ENCODE measurements around the gene ZFYVE26. TPM values are rescaled to one million over a fixed set of nuclear protein-coding genes. Genes with fewer than 3 reads are reported as not detected.

ZFYVE26 gene
- total and polyA plus RNA-seq, 4 experiments from 2014 or later: 0.95 to 38.1 (median 19.7) TPM

GRCh38 chr14:67766035-67766680, 50.2 kb downstream of the ZFYVE26 start:
- intact Hi-C loops (cut with micrococcal nuclease): no loop called here
- Mint-ChIP-seq H3K27ac (peak overlapping the region in 2 of 7 donors; percentile 29 to 71), H3K27me3 (no peaks in the 10 kb centered on the region), H3K9me3 (no peaks in the 10 kb centered on the region), H3K36me3 (peaks cover 63 to 86% of the 10 kb centered on the region in 2 donors), H3K4me1 (no peaks in the 10 kb centered on the region), H3K4me3 (no peak overlapping the region)
- no peak for DNase-seq
- POLR2A ChIA-PET (ENCODE audit: partially characterized antibody): no interaction called here
- peaks cover 62% of the 10 kb centered on the region for H3K36me3 ChIP-seq (ENCODE audit: insufficient read depth, low read length)
- H3K27me3 ChIP-seq (ENCODE audit: insufficient read depth, low read length): no peaks in the 10 kb centered on the region
- H3K27ac ChIP-seq (ENCODE audit: low read depth, low read length): no peak overlapping the region
- no peaks in the 10 kb centered on the region for H3K4me1 ChIP-seq (ENCODE audit: insufficient read depth, low read length)
- CTCF ChIA-PET (ENCODE audit: partially characterized antibody): no interaction called here
- no peak overlapping the region for H3K4me3 ChIP-seq (ENCODE audit: low read length in 2 of 2)
- no peaks in the 10 kb centered on the region for H3K9me3 ChIP-seq (ENCODE audit: control insufficient read depth in 1 of 2, low read length in 2 of 2)

GRCh38 chr14:67765192-67765834, 51.1 kb downstream of the ZFYVE26 start:
- Mint-ChIP-seq H3K36me3 (peaks cover 69 to 89% of the 10 kb centered on the region in 2 donors), H3K4me3 (no peak overlapping the region), H3K27me3 (no peaks in the 10 kb centered on the region), H3K4me1 (no peaks in the 10 kb centered on the region), H3K9me3 (no peaks in the 10 kb centered on the region), H3K27ac (peak overlapping the region in 1 of 7 donors; percentile 29)
- Histone ChIP-seq H3K4me3 (ENCODE audit: low read length in 2 of 2) (no peak overlapping the region), H3K36me3 (ENCODE audit: insufficient read depth, low read length) (peaks cover 66% of the 10 kb centered on the region), H3K9me3 (ENCODE audit: control insufficient read depth in 1 of 2, low read length in 2 of 2) (no peaks in the 10 kb centered on the region), H3K27me3 (ENCODE audit: insufficient read depth, low read length) (no peaks in the 10 kb centered on the region), H3K27ac (ENCODE audit: low read depth, low read length) (no peak overlapping the region), H3K4me1 (ENCODE audit: insufficient read depth, low read length) (no peaks in the 10 kb centered on the region)
- ChIA-PET CTCF (ENCODE audit: partially characterized antibody) (no interaction called here), POLR2A (ENCODE audit: partially characterized antibody) (no interaction called here)
- intact Hi-C loops (cut with micrococcal nuclease): no loop called here
- DNase-seq: no peak

- POLR2A ChIA-PET (ENCODE audit: partially characterized antibody): no interaction called here
- Histone ChIP-seq H3K4me1 (ENCODE audit: insufficient read depth, low read length) (no peaks in the 10 kb centered on the region), H3K4me3 (ENCODE audit: low read length in 2 of 2) (no peak overlapping the region), H3K27ac (ENCODE audit: low read depth, low read length) (no peak overlapping the region), H3K27me3 (ENCODE audit: insufficient read depth, low read length) (no peaks in the 10 kb centered on the region), H3K36me3 (ENCODE audit: insufficient read depth, low read length) (peaks cover 68% of the 10 kb centered on the region), H3K9me3 (ENCODE audit: control insufficient read depth in 1 of 2, low read length in 2 of 2) (no peaks in the 10 kb centered on the region)
- H3K27ac Mint-ChIP-seq: no peak overlapping the region
- CTCF ChIA-PET (ENCODE audit: partially characterized antibody): no interaction called here
- peaks cover 69 to 89% of the 10 kb centered on the region in 2 donors for H3K36me3 Mint-ChIP-seq
- no peak for DNase-seq
- H3K9me3 Mint-ChIP-seq: no peaks in the 10 kb centered on the region
- H3K4me3 Mint-ChIP-seq: no peak overlapping the region
- H3K27me3 Mint-ChIP-seq: no peaks in the 10 kb centered on the region
- H3K4me1 Mint-ChIP-seq: no peaks in the 10 kb centered on the region
- intact Hi-C loops (cut with micrococcal nuclease): no loop called here
Observed at GRCh38 chr14:67764496-67764895, 51.9 kb downstream of the ZFYVE26 start.

- Histone ChIP-seq H3K9me3 (ENCODE audit: control insufficient read depth in 1 of 2, low read length in 2 of 2) (no peaks in the 10 kb centered on the region), H3K4me1 (ENCODE audit: insufficient read depth, low read length) (no peaks in the 10 kb centered on the region), H3K4me3 (ENCODE audit: low read length in 2 of 2) (no peak overlapping the region), H3K27me3 (ENCODE audit: insufficient read depth, low read length) (no peaks in the 10 kb centered on the region), H3K27ac (ENCODE audit: low read depth, low read length) (no peak overlapping the region), H3K36me3 (ENCODE audit: insufficient read depth, low read length) (peaks cover 57% of the 10 kb centered on the region)
- ChIA-PET POLR2A (ENCODE audit: partially characterized antibody) (no interaction called here), CTCF (ENCODE audit: partially characterized antibody) (interaction anchor here (0.6 to 1.2 kb wide), 2 partner anchors 144 to 1172 kb away, joined by 3 read pairs; no protein-coding TSS in a partner anchor)
- no peak overlapping the region for H3K4me3 Mint-ChIP-seq
- intact Hi-C loops (cut with micrococcal nuclease): no loop called here
- peaks cover 63 to 81% of the 10 kb centered on the region in 2 donors for H3K36me3 Mint-ChIP-seq
- DNase-seq: no peak
- H3K27ac Mint-ChIP-seq: no peak overlapping the region
- no peaks in the 10 kb centered on the region for H3K9me3 Mint-ChIP-seq
- H3K27me3 Mint-ChIP-seq: no peaks in the 10 kb centered on the region
- H3K4me1 Mint-ChIP-seq: no peaks in the 10 kb centered on the region
Observed at GRCh38 chr14:67763158-67763822, 53.1 kb downstream of the ZFYVE26 start.

DNA sequence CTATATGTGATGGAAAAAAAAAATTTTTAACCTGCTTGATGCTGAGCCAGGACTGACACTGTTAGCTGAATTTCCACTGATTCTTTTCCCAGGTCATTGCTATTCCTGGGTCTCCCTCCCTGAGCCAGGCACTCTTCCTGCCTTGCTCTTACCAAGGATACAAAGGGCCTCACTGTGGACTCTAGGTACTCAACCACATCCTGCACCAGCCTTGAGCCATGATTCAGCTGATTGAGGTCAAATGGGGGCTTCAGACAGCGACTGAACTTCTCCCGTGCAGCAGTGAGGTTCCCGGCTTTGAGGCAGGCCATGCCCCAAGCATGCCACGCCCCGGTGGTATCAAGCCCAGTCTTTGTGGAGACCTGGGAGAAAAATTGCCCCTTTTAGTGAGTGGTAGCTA, 54.3 kb downstream of the ZFYVE26 start:
- H3K36me3 ChIP-seq (ENCODE audit: insufficient read depth, low read length): peaks cover 48% of the 10 kb centered on the region
- H3K27me3 Mint-ChIP-seq: no peaks in the 10 kb centered on the region
- ChIA-PET POLR2A (ENCODE audit: partially characterized antibody) (no interaction called here), CTCF (ENCODE audit: partially characterized antibody) (no interaction called here)
- peaks cover 62 to 78% of the 10 kb centered on the region in 2 donors for H3K36me3 Mint-ChIP-seq
- H3K27ac Mint-ChIP-seq: no peak overlapping the region
- H3K4me3 Mint-ChIP-seq: no peak overlapping the region
- H3K4me1 ChIP-seq (ENCODE audit: insufficient read depth, low read length): no peaks in the 10 kb centered on the region
- no peak overlapping the region for H3K4me3 ChIP-seq (ENCODE audit: low read length in 2 of 2)
- no peaks in the 10 kb centered on the region for H3K4me1 Mint-ChIP-seq
- DNase-seq: no peak
- intact Hi-C loops (cut with micrococcal nuclease): no loop called here
- no peaks in the 10 kb centered on the region for H3K9me3 Mint-ChIP-seq
- no peaks in the 10 kb centered on the region for H3K9me3 ChIP-seq (ENCODE audit: control insufficient read depth in 1 of 2, low read length in 2 of 2)
- no peaks in the 10 kb centered on the region for H3K27me3 ChIP-seq (ENCODE audit: insufficient read depth, low read length)
- no peak overlapping the region for H3K27ac ChIP-seq (ENCODE audit: low read depth, low read length)

DNA sequence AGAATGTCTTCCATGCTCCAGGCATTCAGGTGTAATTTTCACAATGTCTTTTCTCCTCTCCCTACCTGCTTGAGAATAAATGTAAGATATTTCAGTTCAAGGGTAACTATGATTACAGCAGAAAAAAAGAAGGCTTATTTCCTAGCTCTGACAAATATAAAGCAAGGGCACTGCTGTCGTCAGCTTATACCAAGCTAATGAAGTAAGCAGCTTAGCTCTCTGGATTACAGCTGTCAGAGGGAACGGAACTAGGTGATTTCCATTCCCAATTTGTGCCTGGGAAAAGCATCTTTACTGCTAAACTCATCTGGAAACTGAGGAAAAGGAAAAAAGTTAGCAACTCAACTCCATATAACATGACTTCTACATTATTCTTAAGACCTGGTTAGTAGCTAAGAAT, 56.5 kb downstream of the ZFYVE26 start:
- Mint-ChIP-seq H3K4me3 (no peak overlapping the region), H3K27me3 (no peaks in the 10 kb centered on the region), H3K36me3 (peaks cover 68 to 77% of the 10 kb centered on the region in 2 donors), H3K9me3 (no peaks in the 10 kb centered on the region), H3K27ac (no peak overlapping the region), H3K4me1 (no peaks in the 10 kb centered on the region)
- ChIA-PET CTCF (ENCODE audit: partially characterized antibody) (no interaction called here), POLR2A (ENCODE audit: partially characterized antibody) (no interaction called here)
- no peaks in the 10 kb centered on the region for H3K27me3 ChIP-seq (ENCODE audit: insufficient read depth, low read length)
- intact Hi-C loops (cut with micrococcal nuclease): no loop called here
- H3K9me3 ChIP-seq (ENCODE audit: control insufficient read depth in 1 of 2, low read length in 2 of 2): no peaks in the 10 kb centered on the region
- no peaks in the 10 kb centered on the region for H3K4me1 ChIP-seq (ENCODE audit: insufficient read depth, low read length)
- H3K36me3 ChIP-seq (ENCODE audit: insufficient read depth, low read length): peaks cover 30% of the 10 kb centered on the region
- DNase-seq: no peak
- H3K4me3 ChIP-seq (ENCODE audit: low read length in 2 of 2): no peak overlapping the region
- no peak overlapping the region for H3K27ac ChIP-seq (ENCODE audit: low read depth, low read length)

DNA sequence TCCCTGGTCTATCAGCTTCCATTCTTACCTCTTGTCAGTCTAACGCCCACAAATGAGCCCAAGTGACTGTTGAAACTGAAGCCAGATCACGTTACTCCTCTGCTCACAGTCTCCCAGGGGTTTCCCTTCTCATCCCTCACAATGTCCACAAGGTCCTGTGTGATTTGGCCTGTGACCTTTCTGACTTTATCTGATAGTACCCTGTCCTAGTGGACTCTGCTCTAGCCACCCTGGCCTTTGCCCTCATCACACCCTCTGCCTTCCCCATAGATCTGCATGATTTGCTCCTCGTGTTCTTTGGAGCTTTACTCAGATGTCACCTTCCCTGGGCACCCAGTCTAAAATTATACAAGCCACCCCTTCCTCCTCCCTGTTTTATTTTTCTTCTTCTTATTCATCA, 59.2 kb downstream of the ZFYVE26 start:
- ChIA-PET POLR2A (ENCODE audit: partially characterized antibody) (no interaction called here), CTCF (ENCODE audit: partially characterized antibody) (interaction anchor here (1.3 kb wide), 1 partner anchor 9 kb away, joined by 3 read pairs; no protein-coding TSS in a partner anchor)
- Mint-ChIP-seq H3K36me3 (peaks cover 77 to 82% of the 10 kb centered on the region in 2 donors), H3K27ac (peak overlapping the region in 2 of 7 donors; percentile 33 to 52), H3K4me3 (no peak overlapping the region), H3K4me1 (no peaks in the 10 kb centered on the region), H3K27me3 (no peaks in the 10 kb centered on the region), H3K9me3 (no peaks in the 10 kb centered on the region)
- no peaks in the 10 kb centered on the region for H3K4me1 ChIP-seq (ENCODE audit: insufficient read depth, low read length)
- DNase-seq: no peak
- H3K4me3 ChIP-seq (ENCODE audit: low read length in 2 of 2): no peak overlapping the region
- peaks cover 41% of the 10 kb centered on the region for H3K36me3 ChIP-seq (ENCODE audit: insufficient read depth, low read length)
- H3K27ac ChIP-seq (ENCODE audit: low read depth, low read length): no peak overlapping the region
- H3K9me3 ChIP-seq (ENCODE audit: control insufficient read depth in 1 of 2, low read length in 2 of 2): no peaks in the 10 kb centered on the region
- intact Hi-C loops (cut with micrococcal nuclease): no loop called here
- no peaks in the 10 kb centered on the region for H3K27me3 ChIP-seq (ENCODE audit: insufficient read depth, low read length)

All from CD4-positive, alpha-beta memory T cell (primary cell).